Activated T-cell treated with anti-CD3 and anti-CD28 coated beads, Interleukin-2, amount 50 U/mL, for 48 hours (primary cell): Measurements from ENCODE around the gene AGFG1.
"Not testable (repeated sequence)": the region's sequence is repeated elsewhere in the genome, so short reads cannot be mapped to it uniquely, and the experiment has no call there.

Experiments used
- DNase-seq, 2 experiments: peaks; one replicate each; pipeline ENCODE4 v3.0.0-alpha.2; 2020

AGFG1 gene

GRCh38 chr2:227503433-227504406, 31.8 kb downstream of the AGFG1 start:
- DNase-seq: no peak

DNA sequence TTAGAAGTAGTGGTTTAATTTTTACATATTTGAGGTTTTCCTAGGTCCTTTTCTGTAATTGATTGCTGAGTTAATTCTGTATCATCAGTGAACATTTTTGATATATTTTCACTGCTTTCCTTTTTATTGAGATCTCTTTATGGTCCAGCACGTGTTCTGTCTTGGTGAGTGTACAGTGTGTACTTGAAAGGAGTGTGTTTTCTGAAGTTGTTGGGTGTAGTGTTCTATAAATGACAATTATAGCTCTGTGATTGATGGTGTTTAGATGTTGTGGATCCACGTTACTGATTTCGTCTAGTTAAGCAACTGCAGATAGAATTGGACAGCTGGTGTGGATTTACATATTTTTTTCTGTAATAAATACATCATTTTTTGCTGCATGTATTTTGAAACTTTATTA, 32.7 kb downstream of the AGFG1 start:
- DNase-seq: no peak

- no peak for DNase-seq
These were observed 34.5 kb downstream of the AGFG1 start for GRCh38 chr2:227506456-227506855.

DNA sequence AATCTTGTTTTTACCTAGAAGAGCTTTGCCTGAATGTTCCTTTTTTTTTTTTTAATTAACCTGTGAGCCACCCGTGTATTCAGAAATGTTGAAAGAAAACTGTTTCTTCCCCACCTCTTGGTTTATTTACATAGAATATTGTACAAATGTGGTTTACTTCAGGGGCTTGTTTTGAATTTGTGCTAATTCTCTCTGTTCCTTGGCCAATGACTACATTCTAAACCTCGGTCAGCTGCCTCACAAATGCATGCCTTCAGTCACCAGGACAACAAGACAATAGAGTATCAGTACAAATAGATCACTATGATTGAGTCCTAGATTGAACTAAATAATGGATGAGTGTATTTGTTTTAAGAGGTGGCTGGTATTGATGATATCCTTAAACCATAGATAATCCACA, 36.0 kb downstream of the AGFG1 start:
- no peak for DNase-seq

DNA sequence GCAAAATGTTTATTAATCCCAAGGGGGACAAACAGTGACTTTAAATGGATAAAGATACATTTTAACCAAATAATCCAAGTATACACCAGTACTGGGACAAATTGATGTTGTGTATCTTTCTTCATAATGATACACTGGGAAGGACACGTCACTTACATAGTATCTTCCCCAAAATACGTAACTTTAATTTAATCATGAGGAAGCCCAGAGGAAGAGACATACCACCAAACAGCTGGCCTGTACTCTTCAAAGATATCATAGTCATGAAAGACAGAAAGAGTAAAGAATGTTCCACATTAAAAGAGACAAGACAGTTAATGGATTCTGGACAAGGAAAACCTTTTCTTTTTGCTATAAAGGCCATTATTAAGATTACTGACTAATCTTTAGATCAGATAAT, 37.1 kb downstream of the AGFG1 start:
- no peak for DNase-seq

- DNase-seq: no peak
These were observed 38.1 kb downstream of the AGFG1 start for GRCh38 chr2:227509824-227510619.

DNA sequence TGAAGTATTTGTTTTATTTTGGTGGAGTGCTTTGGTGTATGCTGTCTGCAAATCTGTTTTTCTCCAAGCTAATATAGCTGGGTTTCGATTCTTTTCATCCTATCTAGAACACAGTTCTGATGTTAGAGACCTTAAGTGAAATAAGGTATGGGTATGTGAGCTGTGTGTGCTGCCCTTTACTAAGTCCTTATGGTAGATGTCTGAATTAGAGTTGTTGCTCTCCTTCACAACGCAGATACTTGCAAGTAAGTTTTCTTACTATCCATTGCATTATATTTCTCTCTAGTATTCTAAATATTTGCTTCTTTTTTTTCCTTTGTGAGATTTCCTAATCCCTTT, 38.6 kb downstream of the AGFG1 start:
- DNase-seq: no peak

GRCh38 chr2:227511239-227511930, 39.4 kb downstream of the AGFG1 start:
- no peak for DNase-seq

GRCh38 chr2:227511955-227512354, 40.0 kb downstream of the AGFG1 start:
- DNase-seq: no peak

DNA sequence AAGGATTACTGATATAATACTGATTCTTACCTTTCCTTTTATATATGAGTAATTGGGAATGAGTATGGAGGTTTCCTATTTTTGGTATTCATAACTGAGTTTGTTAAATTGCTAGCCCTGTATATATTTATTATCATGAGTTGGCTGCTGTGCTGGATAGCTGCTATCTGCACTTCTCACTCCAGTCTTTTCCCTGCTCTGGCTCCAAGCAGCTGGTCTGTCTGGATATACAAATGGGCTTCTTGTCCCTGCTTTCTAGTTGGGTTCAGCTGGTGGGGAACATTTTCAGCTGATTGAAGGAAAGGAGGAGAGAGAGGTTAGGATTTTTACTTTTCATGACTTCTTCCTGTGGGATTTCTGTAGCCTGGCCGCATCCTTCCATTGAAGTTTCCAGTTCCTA, 41.2 kb downstream of the AGFG1 start:
- DNase-seq: no peak

DNA sequence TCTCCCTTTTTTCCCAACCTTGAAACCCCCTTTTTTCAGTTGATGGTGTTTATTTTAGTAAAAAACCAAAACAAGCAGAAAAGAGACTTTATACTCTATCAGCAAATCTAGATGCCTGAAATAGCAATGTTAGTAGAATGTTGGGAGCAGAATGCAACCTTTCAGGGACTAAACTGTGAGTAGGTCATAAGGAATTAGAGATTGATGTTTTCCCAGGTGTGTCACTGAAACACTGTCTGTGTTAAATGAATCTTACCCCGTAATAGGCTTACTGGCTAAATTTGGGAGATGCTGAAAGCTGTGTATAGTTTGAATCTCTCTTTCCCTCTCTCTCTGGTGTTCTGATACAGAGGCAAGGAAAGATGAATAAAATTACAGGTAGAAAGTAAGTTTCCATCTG, 43.8 kb downstream of the AGFG1 start:
- no peak for DNase-seq

- no peak for DNase-seq
These were observed 45.8 kb downstream of the AGFG1 start for GRCh38 chr2:227517724-227518123.

DNA sequence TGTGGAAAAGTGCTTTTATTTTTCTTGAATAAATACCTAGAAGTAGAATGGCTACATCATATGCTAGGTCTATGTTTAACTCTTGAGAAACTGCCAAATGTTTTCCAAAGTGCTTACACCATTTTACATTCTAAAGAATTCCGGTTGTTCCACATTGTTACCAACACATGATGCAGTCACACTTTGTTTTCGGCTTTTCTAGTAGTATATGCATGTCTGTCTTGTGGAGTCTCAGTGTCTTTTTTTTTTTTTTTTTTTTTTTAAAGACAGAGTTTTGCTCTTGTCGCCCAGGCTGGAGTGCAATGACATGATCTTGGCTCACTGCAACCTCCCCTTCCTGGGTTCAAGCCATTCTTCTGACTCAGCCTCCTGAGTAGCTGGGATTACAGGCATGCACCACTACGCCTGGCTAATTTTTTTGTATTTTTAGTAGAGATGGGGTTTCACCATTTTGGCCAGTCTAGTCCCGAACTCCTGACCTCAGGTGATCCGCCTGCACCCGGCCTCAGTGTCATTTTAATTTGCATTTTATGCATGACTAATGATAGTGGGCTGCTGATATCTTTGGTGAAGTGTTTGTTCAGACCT, 46.4 kb downstream of the AGFG1 start:
- DNase-seq: not testable (repeated sequence)

- DNase-seq: not testable (repeated sequence)
These were observed 49.2 kb downstream of the AGFG1 start for GRCh38 chr2:227521178-227521577.

GRCh38 chr2:227524665-227525064, 52.7 kb downstream of the AGFG1 start:
- DNase-seq: no peak

DNA sequence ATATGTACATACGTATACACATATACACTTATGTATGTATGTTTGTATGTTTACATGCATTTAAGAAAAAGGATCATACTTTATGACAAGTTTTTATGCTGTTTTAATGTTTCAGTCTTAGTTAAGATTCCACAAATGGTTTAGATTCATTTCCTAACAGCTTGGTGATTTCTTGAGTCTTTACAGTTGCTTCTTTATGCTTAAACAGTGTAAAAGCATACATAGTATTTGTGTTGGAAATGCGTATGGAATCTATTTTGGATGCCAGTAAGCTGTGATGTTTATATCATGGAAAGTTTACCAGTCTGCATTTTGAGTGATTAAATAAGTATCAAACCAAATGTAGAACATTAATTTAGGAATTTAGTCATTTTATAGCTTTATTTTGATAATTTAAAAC, 55.4 kb downstream of the AGFG1 start:
- no peak for DNase-seq

DNA sequence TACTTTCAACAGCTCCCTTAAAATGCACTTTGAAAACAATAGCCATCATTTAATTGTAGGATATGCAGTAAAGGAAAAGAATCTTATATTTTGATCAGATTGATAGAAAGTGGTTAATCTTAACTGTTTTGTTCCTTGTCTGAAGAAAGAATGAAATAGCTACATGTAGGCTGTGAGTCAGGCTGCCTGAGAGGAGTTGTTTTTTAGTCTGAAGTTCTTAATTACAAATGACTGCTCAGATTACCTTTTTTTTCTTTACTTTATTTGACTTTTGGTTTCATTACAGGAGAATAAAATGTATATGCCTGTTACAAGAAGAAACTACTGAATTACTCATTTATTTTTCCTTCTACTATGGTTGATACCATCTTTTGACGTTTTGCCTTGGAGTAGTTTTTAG, 56.8 kb downstream of the AGFG1 start:
- no peak for DNase-seq

DNA sequence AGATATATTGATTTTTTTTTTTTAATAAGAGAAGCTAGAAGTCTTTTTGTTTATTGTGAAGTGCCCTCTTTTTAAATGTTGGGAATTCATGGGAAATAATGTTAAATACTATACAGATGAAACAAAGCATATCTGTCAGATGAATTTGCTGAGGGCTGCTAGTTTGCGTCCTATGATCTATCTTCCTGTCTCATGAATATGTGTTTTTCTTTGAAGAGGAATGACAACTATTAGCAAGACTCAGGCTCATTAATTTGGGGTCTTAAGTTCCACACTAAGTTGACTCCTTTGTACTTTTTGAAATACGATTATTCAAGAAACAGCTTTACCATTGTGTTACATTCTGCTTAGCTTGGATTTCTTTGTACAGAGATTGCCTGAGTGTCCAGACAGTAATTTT, 57.9 kb downstream of the AGFG1 start:
- DNase-seq: no peak

- no peak for DNase-seq
These were observed 62.8 kb downstream of the AGFG1 start for GRCh38 chr2:227534714-227535113.

GRCh38 chr2:227536445-227536844, 64.5 kb downstream of the AGFG1 start:
- no peak for DNase-seq

DNA sequence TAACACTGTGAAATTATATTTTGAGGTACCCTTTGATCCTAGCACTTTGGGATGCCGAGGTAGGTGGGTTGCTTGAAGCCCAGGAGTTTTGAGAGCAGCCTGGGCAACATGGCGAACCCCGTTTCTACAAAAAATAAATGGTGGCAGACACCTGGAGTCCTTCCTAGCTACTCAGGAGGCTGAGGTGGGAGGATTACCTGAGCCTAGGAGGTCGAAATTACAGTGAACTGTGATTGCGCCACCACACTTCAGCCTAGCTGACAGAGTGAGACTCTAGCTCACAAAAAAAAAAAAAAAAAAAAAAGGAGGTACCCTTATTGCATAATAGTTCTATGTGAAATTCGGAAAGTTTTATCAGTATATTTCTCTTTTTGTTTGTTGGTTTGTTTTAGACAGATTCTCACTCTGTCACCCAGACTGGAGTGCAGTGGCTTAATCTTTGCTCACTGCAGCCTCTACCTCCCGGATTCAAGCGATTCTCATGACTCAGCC, 67.6 kb downstream of the AGFG1 start:
- no peak for DNase-seq

- not testable (repeated sequence) for DNase-seq
These were observed 68.4 kb downstream of the AGFG1 start for GRCh38 chr2:227540352-227540751.

DNA sequence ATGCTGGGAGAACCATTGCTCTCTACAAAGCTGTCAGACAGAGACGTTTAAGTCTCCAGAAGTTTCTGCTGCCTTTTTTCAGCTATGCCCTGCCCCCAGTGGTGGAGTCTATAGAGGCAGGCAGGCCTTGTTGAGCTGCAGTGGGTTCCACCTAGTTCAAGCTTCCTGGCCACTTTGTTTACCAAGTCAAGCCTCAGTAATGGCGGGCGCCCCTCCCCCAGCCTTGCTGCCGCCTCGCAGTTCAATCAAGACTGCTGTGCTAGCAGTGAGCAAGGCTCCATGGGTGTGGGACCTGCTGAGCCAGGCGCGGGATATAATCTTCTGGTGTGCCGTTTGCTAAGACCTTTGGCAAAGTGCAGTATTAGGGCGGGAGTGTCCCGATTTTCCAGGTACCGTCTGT, 74.0 kb downstream of the AGFG1 start:
- no peak for DNase-seq
